Vagina (tissue), 2 donors: ENCODE measurements around the gene MAP3K7. TPM values are rescaled to one million over a fixed set of nuclear protein-coding genes. Genes with fewer than 3 reads are reported as not detected.

ENCODE experiments used
- DNase-seq, 2 donors: peaks; one replicate each; pipeline ENCODE4 v3.0.0-alpha.2; 2017; ENCODE audit errors: extremely low spot score in 2 of 2
- H3K27ac ChIP-seq: fragments of 200-600 bp; sonication (generic); one replicate; pipeline ENCODE4 v1.5.1; 2019
- H3K27me3 ChIP-seq: fragments of 200-600 bp; sonication (generic); one replicate; pipeline ENCODE4 v1.5.1; 2019
- H3K36me3 ChIP-seq, 2 donors: fragments of 200-600 bp; sonication (generic); one replicate each; pipeline ENCODE4 v1.5.1; 2017 to 2019
- H3K4me1 ChIP-seq: fragments of 200-600 bp; sonication (generic); one replicate; pipeline ENCODE4 v1.5.1; 2019
- H3K4me3 ChIP-seq, 2 donors: fragments of 200-600 bp; sonication (generic); 1 replicate in 1 of 2; 2 replicates in 1 of 2; pipeline ENCODE4 v1.5.1; 2016 to 2019
- H3K9me3 ChIP-seq: fragments of 200-600 bp; sonication (generic); one replicate; pipeline ENCODE4 v1.5.1; 2019
- POLR2A ChIP-seq, 2 donors: fragments of 450-650 bp; IDR thresholded peaks; one replicate each; pipeline ENCODE4 v1.6.1; 2017; ENCODE audit warnings: antibody characterized with exemption in 2 of 2, mild to moderate bottlenecking in 2 of 2, moderate library complexity in 2 of 2
- POLR2AphosphoS5 ChIP-seq, 2 donors: sonication (generic); formaldehyde crosslinking; IDR thresholded peaks; one replicate each; pipeline ENCODE4 v1.9.0; 2017; ENCODE audit warnings: antibody characterized with exemption in 2 of 2, mild to moderate bottlenecking in 2 of 2, low read depth in 1 of 2; ENCODE audit not compliant: insufficient read depth in 1 of 2
- intact Hi-C: fragments of 100-400 bp; cut with DNase I; formaldehyde crosslinking; loops from one replicate; pipeline ENCODE4 v1.15.1; 2023
- total RNA-seq: library from RNA; depleted of rRNA; stranded (reverse); fragments of >200 nt; gene quantifications from one replicate; pipeline ENCODE4 v1.2.3, GENCODE V29; 2016
- TF ChIP-seq, protein P1 (sequence below), 3 experiments: fragments of 450-650 bp in 2 of 3; fragments of 200-600 bp in 1 of 3; sonication (generic) in 1 of 3; IDR thresholded peaks; one replicate each; pipeline ENCODE4 v1.5.1; 2017 to 2019; ENCODE audit warnings: antibody characterized with exemption in 3 of 3, mild to moderate bottlenecking in 2 of 3, moderate library complexity in 2 of 3

Gene MAP3K7
- total RNA-seq, 1 donor from 2014 or later, result 27.0 TPM

DNA sequence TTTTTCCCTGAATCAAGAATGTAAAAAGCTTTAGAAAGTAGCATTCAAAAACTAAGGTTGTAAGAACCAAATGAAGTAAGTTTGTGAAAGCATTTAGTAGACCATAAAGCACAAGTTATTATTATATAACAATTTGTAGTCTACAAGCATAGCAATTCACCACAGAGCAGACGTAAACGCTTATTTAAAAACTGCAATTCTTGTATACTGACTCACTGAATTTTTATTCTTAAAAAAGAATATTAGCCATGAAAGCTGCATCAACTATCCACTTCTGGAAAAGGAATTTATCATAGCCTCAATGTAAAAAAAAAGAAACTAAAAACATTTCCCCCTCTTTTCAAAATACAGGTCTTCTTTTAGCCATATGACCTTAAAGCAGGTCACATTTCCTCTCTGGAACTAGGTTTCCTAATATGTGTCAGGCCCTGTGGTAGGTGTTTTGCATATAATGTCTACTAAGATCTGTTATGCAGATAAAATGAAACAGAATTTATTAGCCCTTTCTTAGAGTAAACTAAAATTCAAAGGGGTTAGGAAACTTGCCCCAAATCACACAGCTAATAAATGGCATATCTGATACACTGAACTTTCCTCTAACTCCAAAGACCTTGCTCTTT is 2.1 kb downstream of the MAP3K7 start:
- H3K4me1 ChIP-seq, result peaks cover 57% of the 10 kb centered on the region

GRCh38 chr6:90583836-90584481 is 2.9 kb downstream of the MAP3K7 start:
- Histone ChIP-seq H3K36me3 (no peaks in the 10 kb centered on the region), H3K9me3 (no peaks in the 10 kb centered on the region), H3K4me3 (no peak overlapping the region), H3K27me3 (no peaks in the 10 kb centered on the region), H3K4me1 (peaks cover 60% of the 10 kb centered on the region), H3K27ac (no peak overlapping the region)
- DNase-seq, result no peak
- intact Hi-C loops, result no loop called here
- TF ChIP-seq, protein P1, sequence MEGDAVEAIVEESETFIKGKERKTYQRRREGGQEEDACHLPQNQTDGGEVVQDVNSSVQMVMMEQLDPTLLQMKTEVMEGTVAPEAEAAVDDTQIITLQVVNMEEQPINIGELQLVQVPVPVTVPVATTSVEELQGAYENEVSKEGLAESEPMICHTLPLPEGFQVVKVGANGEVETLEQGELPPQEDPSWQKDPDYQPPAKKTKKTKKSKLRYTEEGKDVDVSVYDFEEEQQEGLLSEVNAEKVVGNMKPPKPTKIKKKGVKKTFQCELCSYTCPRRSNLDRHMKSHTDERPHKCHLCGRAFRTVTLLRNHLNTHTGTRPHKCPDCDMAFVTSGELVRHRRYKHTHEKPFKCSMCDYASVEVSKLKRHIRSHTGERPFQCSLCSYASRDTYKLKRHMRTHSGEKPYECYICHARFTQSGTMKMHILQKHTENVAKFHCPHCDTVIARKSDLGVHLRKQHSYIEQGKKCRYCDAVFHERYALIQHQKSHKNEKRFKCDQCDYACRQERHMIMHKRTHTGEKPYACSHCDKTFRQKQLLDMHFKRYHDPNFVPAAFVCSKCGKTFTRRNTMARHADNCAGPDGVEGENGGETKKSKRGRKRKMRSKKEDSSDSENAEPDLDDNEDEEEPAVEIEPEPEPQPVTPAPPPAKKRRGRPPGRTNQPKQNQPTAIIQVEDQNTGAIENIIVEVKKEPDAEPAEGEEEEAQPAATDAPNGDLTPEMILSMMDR (IDR thresholded peaks at IDR 0.05), result no peak
- TF ChIP-seq POLR2AphosphoS5 (IDR thresholded peaks at IDR 0.05; ENCODE audit: insufficient read depth in 1 of 2, low read depth in 1 of 2) (no peak), POLR2A (IDR thresholded peaks at IDR 0.05) (no peak)

More for the DNA sequence above, 2.1 kb downstream of the MAP3K7 start:
- Histone ChIP-seq H3K27ac (no peak overlapping the region), H3K27me3 (no peaks in the 10 kb centered on the region), H3K36me3 (no peaks in the 10 kb centered on the region), H3K4me3 (no peak overlapping the region), H3K9me3 (no peaks in the 10 kb centered on the region)
- DNase-seq, result no peak
- TF ChIP-seq POLR2A (IDR thresholded peaks at IDR 0.05) (no peak), POLR2AphosphoS5 (IDR thresholded peaks at IDR 0.05; ENCODE audit: insufficient read depth in 1 of 2, low read depth in 1 of 2) (no peak)
- TF ChIP-seq, protein P1 (IDR thresholded peaks at IDR 0.05), result no peak
- intact Hi-C loops, result no loop called here

DNA sequence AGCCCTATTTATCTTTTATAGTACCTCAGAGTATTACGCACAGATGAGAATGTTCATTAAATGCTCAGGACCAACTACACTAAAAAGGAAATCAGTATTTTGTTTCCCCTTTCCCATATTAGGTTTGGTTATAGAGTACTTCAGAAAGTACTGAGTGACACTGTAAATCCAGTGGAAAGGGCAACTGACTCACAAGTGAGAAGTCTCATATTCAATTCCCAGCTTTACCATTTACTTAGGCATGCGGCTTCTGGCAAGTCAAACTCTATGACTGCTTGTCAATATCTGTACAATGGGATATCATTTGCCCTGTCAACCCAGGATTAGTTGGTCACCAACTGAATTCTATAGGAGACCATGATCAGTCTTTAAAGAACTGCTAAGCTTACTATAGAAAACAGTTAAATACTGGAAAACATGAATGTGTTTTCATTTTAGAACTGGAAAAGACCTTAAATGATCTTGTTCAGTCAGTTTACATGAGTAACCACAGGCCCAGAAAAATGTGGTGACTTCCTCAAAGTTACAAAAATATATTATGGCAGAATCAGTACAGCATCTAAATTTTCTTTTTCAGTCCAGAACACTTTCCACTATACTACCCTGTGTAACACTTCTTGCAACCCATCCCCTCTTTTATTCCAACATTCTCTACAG is 3.6 kb downstream of the MAP3K7 start:
- intact Hi-C loops, result no loop called here
- Histone ChIP-seq H3K27me3 (no peaks in the 10 kb centered on the region), H3K9me3 (no peaks in the 10 kb centered on the region), H3K4me1 (peaks cover 67% of the 10 kb centered on the region), H3K4me3 (no peak overlapping the region), H3K27ac (no peak overlapping the region), H3K36me3 (no peaks in the 10 kb centered on the region)
- TF ChIP-seq POLR2AphosphoS5 (IDR thresholded peaks at IDR 0.05; ENCODE audit: insufficient read depth in 1 of 2, low read depth in 1 of 2), result no peak
- TF ChIP-seq POLR2A (IDR thresholded peaks at IDR 0.05), result no peak
- TF ChIP-seq, protein P1 (IDR thresholded peaks at IDR 0.05), result no peak
- no peak for DNase-seq

- no peak overlapping the region for H3K27ac ChIP-seq
- intact Hi-C loops, result no loop called here
- H3K9me3 ChIP-seq, result no peaks in the 10 kb centered on the region
- no peak for DNase-seq
- H3K4me3 ChIP-seq, result no peak overlapping the region
- no peak for TF ChIP-seq POLR2AphosphoS5 (IDR thresholded peaks at IDR 0.05; ENCODE audit: insufficient read depth in 1 of 2, low read depth in 1 of 2)
- TF ChIP-seq, protein P1 (IDR thresholded peaks at IDR 0.05), result no peak
- no peak for TF ChIP-seq POLR2A (IDR thresholded peaks at IDR 0.05)
- H3K27me3 ChIP-seq, result no peaks in the 10 kb centered on the region
- H3K36me3 ChIP-seq, result no peaks in the 10 kb centered on the region
- peaks cover 64% of the 10 kb centered on the region for H3K4me1 ChIP-seq
Measured at GRCh38 chr6:90581146-90581545, 5.7 kb downstream of the MAP3K7 start.
